Femur (tissue), 1 donor: ENCODE measurements around the gene EIF4G1.

Source experiments
- DNase-seq: peaks from one replicate; pipeline ENCODE4 v3.0.0-alpha.2; 2017

The EIF4G1 gene

DNA sequence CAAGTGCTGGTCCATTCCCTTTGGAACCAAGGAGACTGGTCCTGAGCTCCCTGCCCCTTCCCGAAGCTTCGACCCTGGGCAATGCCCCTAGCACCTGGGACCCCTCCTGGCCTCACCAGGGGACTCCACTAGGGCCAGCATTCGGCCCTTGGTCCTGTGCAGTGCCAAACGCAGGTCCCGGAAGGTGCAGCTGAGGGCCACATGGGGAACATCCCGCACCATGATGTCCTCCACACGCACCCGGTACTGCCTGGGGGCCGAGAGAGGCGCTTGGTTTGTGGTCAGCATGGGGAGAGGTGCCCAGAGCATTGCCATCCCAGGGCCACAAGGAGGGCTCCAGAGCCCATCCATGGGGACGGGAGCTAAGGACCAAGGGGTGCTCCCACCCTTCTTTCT lies 39.1 kb downstream of the EIF4G1 start:
- no peak for DNase-seq

DNA sequence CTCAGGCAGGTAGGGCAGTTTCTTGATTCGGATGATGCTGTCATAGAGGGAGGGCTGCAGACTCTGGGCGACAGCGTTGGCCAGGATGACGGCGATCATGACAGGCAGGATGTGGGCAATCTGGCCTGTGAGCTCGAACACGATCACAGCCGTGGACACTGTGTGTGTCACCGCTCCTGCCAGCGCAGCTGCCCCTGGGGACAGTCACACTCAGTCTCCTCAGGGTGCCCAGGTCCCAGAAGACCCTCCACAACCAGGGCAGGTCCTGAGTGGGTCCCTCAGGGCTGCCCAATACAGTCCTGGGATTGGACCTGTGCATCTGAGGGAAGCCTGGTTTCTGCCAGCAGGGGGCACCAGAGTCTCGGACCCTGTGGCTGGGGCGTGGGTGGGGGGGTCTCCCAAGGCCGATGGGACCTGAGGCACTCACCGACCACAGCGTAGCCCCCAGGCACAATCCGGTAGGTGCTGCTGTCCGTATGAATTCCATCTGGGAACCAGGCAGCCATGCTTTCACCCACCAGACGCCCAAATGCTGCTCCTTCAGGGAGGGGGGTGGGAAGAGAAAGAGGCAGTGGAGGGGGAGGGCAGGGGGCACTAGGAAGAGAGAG lies 39.8 kb downstream of the EIF4G1 start:
- DNase-seq: no peak

- DNase-seq: no peak
These were observed 40.3 kb downstream of the EIF4G1 start for GRCh38 chr3:184354754-184355153.

GRCh38 chr3:184355261-184356040 lies 41.0 kb downstream of the EIF4G1 start:
- DNase-seq: no peak

- DNase-seq: no peak
These were observed 43.1 kb downstream of the EIF4G1 start for GRCh38 chr3:184357248-184358123.

DNA sequence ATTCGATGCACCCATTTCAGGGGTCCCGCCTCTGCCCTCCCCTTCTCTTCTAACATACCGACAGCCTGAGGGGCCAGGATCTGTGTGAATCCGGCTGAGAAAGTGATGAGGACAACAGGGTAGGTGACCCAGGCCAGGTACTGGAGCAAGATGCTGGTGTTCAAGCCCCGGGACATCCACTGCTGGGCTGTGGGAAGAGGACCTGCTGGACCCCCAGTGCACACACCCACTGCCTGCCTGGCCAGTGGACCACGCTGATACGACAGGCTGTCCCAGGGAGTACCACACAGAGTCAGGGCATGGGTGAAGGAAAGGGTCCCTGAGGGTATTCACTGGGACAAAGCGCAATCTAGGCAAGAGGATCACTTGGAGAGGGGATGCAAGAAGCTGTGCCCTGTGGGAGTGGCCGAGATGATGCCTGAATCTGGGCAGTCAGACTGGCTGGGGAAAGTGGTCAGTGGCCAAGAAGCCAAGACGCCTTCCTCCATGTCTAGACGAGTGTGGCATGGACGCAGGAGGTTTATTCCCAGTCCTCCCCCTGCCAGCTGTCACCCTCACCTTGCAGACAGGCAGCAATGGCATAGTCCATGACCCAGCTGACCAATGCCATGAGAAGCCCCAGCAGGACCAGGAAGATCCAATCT lies 43.8 kb downstream of the EIF4G1 start:
- no peak for DNase-seq

- DNase-seq: no peak
These were observed 44.5 kb downstream of the EIF4G1 start for GRCh38 chr3:184358921-184359350.

DNA sequence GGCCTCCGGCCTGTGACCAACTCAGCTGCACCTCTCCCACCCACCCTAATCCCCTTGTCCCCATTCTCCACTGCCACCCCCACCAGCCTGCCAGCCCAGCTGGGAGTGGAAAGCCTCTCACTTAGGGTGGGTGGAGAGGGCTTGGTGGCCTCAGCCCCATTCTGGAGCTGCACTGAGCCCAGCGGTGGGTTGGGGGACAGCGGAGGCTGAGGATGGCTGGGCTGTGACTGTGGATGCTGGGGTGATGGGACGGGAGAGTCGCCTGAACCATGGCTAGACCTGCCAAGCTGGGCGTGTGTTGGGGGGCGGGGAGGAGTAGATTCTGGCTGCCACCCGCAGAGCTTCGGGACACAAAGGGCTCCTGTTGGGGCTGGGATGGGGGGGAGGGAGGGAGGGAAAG lies 45.2 kb downstream of the EIF4G1 start:
- no peak for DNase-seq

GRCh38 chr3:184360070-184360928 lies 45.9 kb downstream of the EIF4G1 start:
- no peak for DNase-seq

GRCh38 chr3:184360929-184361531 lies 46.6 kb downstream of the EIF4G1 start:
- no peak for DNase-seq

- DNase-seq: peak; percentile 71
These were observed 47.1 kb downstream of the EIF4G1 start, which contains the start of the genes CLCN2 and POLR2H for GRCh38 chr3:184361532-184361931. Gene CLCN2 (minus strand): TSS chr3:184361605. CDS start chr3:184361479, 126 bp downstream. Gene POLR2H (plus strand): TSS chr3:184361710. CDS start chr3:184363493, 1,783 bp downstream.

DNA sequence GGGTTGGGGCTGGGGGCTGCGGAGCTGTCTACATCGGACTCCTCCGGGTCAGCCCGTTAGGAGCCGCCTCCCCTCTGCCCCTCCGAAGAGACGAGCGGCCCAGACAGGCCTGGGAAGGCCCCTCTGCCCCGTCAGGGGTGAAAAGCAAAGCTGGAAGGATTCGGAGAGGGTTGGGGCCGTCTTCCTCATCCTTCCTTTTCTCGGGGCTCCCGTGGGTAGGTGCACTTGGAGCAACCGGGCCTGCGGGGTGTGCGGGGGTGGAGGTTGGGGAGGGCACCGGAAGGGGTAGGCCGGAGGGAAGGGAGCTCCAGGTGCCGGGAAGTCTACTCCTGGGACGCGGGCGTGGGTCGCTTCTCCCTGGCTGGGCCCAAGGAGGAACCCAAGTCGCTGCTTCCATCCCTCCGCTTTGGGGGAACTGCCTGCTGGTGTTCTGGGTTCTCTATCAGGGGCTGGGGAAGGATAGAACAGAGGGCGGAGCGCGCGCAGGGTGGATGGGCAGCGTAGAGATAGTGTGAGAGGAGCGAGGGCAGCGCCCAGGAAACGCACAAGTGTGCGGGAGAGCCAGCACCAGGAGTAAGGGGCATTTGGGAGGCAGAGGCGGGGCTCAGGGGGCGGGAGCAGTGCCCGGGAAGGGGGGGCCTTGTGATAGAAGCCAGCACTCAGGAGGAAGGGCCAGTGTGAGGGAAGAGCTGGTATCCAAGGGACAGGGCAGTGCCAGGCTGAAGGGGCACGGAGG lies 47.7 kb downstream of the EIF4G1 start:
- no peak for DNase-seq

DNA sequence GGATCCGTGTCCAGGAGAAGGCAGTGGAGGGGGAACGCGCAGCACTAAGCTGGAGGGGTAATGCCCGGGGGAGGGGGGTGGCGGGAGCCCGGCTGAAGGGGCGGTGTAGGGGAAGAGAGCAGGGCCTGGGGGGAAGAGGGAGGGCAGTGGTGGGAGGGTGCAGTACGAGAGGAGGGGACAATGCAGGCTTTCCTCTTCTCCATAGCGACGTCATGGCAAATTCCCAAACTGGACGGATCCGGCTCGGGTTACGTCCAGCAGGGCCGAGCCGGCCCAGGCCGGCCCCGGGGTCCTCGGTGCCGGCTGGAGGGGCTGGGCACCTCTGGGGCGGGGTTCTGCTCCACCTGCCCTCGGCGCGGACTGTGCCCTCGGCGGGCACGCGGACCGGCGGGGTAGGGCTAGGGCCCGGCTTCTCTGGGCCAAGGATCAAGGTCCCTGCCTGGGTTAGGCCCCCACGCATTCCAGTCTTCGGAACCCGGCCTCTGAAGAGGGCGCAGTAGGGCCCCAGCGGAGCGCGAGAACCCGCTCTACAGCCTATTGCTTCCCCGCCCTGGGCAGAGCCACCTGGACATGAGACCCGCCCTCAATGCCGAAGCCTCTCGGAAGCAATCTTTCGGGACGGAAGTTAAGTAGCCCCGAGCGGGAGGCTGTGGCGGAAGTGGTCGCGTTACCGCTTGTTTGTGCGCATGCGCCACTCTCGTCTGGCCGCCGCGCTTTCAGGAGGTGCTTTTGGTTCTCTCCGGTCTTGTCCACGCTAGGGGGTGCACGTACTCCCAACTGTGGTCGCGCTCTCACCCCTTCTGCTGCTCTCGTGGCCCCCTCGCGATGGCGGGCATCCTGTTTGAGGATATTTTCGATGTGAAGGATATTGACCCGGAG lies 48.5 kb downstream of the EIF4G1 start:
- peak; percentile 98 for DNase-seq

- DNase-seq: no peak
These were observed 52.3 kb downstream of the EIF4G1 start for GRCh38 chr3:184366619-184367289.

DNA sequence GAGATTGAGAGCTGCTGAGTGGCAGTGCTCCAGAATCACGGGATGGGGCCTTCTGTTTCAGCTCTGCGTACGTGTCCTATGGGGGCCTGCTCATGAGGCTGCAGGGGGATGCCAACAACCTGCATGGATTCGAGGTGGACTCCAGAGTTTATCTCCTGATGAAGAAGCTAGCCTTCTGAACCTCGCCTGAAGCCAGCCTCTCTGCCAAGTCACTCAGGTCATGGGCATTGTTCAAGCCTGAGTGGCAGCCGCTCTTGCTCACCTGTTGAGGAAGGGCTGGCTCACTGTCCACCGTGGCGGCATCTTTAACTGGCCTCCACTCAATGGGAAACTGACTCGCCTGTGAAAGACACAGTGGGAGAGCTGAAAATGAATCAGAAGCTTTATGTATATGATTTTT lies 53.7 kb downstream of the EIF4G1 start:
- no peak for DNase-seq

- DNase-seq: peak; percentile 69
These were observed 54.3 kb downstream of the EIF4G1 start for GRCh38 chr3:184368586-184369183.

GRCh38 chr3:184371570-184372018 lies 57.2 kb downstream of the EIF4G1 start:
- peak; percentile 91 for DNase-seq

DNA sequence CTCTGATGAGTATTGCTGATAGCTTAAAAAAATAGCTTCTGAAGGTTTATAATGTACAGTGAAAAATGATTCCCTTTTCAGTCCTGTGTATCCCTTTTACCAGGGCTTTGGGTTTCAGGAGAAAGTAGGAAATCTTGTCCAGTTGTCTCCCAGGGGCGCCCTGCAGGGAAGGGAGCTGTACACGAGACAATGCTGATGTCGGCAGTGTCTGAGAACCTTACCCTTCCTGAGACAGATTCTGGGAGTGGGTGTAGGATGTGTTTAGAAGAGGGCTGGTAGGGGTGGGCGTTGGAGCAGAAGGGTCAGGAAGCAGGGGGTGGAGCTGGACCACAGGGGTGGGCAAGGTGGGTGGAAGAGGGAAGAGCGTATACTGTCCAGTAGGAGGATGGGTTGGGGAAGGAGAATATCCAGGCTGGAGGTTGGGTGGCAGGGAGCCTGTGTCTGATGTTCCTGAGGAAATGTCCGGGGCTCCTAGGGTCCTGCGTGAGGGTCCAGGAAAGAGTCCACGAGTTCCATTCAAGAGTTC lies 58.0 kb downstream of the EIF4G1 start:
- DNase-seq: peak; percentile 20
